GM21360 (cell line): Measurements from ENCODE around the gene EIF4E3.

Experiments used
- ATAC-seq: cut with Tn5 transposase; IDR thresholded peaks from one replicate; pipeline ENCODE4 v1.9.1; 2021; ENCODE audit warnings: mild to moderate bottlenecking, moderate library complexity; ENCODE audit not compliant: unreplicated experiment

EIF4E3 gene

GRCh38 chr3:71652781-71653413 is 72.3 kb downstream of the EIF4E3 start:
- ATAC-seq: no peak

GRCh38 chr3:71651625-71652024 is 73.6 kb downstream of the EIF4E3 start:
- no peak for ATAC-seq

- no peak for ATAC-seq
These were observed 74.8 kb downstream of the EIF4E3 start for GRCh38 chr3:71650372-71650771.

GRCh38 chr3:71649757-71650156 is 75.4 kb downstream of the EIF4E3 start:
- no peak for ATAC-seq

- ATAC-seq: no peak
These were observed 77.5 kb downstream of the EIF4E3 start for GRCh38 chr3:71647751-71648150.

- ATAC-seq: no peak
These were observed 78.2 kb downstream of the EIF4E3 start for GRCh38 chr3:71646971-71647370.

- no peak for ATAC-seq
These were observed 80.1 kb downstream of the EIF4E3 start for GRCh38 chr3:71645140-71645539.

- no peak for ATAC-seq
These were observed 83.5 kb downstream of the EIF4E3 start for GRCh38 chr3:71641674-71642073.

- no peak for ATAC-seq
These were observed 84.7 kb downstream of the EIF4E3 start for GRCh38 chr3:71640331-71640983.

- no peak for ATAC-seq
These were observed 88.7 kb downstream of the EIF4E3 start for GRCh38 chr3:71636482-71636881.

GRCh38 chr3:71636001-71636400 is 89.2 kb downstream of the EIF4E3 start:
- ATAC-seq: no peak

GRCh38 chr3:71634671-71635070 is 90.5 kb downstream of the EIF4E3 start:
- no peak for ATAC-seq

GRCh38 chr3:71629711-71630110 is 95.5 kb downstream of the EIF4E3 start:
- no peak for ATAC-seq

GRCh38 chr3:71629289-71629688 is 95.9 kb downstream of the EIF4E3 start:
- no peak for ATAC-seq

GRCh38 chr3:71628522-71628921 is 96.7 kb downstream of the EIF4E3 start:
- no peak for ATAC-seq

GRCh38 chr3:71625676-71626075 is 99.5 kb downstream of the EIF4E3 start:
- no peak for ATAC-seq
